ENCODE results near the gene GINS2.

Gene GINS2

DNA sequence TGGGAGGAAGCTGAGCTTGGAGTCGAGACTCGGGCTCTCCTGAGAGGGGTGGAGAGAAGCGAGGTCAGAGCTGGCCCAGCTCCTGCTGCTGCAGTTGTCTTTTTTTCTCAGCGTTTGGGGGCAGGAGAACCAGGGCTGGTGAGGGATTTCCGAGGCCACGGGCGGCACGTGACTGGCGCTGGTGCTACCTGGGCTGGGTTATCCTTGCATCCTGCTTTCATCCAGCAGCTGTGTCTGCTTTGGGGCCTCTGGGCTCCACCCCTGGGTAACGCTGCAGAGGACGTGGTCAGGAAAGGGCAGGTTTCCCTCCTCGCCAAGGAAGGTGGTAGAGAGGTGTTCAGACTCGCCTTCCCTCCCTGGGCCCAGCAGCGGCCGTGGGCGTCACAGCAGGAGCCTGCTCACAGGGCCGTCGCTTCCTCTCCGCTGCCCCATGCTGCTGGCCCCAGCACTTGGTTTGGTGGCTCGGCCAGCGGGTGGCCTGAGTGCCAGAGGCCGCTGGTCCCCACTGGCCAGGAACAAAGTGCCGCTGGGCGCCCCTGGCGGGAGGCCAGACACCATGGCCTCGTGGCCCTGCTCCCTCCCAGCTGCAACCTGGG, 53.1 kb downstream of the GINS2 start (continued):
- TF ChIP-seq PPARA (CRISPR knock-in tag; IDR thresholded peaks at IDR 0.05; ENCODE audit: borderline replicate concordance) = no peak
- TF ChIP-seq, protein P1, sequence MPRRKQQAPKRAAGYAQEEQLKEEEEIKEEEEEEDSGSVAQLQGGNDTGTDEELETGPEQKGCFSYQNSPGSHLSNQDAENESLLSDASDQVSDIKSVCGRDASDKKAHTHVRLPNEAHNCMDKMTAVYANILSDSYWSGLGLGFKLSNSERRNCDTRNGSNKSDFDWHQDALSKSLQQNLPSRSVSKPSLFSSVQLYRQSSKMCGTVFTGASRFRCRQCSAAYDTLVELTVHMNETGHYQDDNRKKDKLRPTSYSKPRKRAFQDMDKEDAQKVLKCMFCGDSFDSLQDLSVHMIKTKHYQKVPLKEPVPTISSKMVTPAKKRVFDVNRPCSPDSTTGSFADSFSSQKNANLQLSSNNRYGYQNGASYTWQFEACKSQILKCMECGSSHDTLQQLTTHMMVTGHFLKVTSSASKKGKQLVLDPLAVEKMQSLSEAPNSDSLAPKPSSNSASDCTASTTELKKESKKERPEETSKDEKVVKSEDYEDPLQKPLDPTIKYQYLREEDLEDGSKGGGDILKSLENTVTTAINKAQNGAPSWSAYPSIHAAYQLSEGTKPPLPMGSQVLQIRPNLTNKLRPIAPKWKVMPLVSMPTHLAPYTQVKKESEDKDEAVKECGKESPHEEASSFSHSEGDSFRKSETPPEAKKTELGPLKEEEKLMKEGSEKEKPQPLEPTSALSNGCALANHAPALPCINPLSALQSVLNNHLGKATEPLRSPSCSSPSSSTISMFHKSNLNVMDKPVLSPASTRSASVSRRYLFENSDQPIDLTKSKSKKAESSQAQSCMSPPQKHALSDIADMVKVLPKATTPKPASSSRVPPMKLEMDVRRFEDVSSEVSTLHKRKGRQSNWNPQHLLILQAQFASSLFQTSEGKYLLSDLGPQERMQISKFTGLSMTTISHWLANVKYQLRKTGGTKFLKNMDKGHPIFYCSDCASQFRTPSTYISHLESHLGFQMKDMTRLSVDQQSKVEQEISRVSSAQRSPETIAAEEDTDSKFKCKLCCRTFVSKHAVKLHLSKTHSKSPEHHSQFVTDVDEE (CRISPR knock-in tag; IDR thresholded peaks at IDR 0.05) = no peak

DNA sequence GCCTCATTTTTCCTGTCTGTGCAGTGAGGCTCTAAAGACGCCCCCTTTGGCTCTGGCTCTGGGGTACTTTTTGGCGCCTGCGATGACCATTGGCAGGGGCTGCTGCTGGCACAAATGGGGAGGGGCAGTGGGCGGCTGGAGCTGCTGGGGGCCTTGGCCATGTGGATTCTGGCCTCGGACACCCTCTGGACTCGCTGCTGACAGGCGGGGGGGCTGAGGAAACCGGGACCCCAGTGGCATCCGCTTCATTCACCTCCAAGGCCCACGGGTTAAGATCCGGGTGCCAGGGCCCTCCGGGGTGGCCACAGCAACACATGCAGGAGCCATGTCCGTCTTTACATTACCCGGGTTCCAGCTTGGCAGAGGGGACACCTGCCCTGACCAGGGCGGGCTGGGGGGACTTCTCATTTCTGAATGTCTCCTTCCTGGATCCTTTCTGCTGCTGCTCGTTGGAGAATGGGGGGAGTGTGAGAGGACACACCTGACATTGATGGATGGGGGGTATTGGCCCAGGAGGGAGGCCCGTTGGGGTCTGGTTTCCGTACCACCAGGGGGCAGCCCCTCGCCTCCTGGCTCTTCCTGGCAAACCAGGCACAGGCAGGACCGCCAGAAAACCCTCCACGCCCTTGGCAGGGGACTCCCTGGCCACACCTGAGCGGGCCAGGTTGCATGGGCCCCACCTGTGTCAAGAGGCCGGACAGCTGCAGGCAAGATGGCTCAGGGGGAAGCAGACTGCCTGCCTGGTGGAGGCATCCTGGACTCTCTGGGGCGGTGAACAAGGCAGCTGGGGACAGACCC, 53.8 kb downstream of the GINS2 start:
- no peak for ATAC-seq
- TF ChIP-seq CSDC2 (CRISPR knock-in tag; IDR thresholded peaks at IDR 0.05) (no peak), PPARA (CRISPR knock-in tag; IDR thresholded peaks at IDR 0.05; ENCODE audit: borderline replicate concordance) (no peak), TCF4 (CRISPR knock-in tag; IDR thresholded peaks at IDR 0.05; ENCODE audit: borderline replicate concordance) (no peak), ZNF8 (CRISPR knock-in tag; IDR thresholded peaks at IDR 0.05) (no peak), ZNF565 (CRISPR knock-in tag; conservative IDR thresholded peaks at IDR 0.05; ENCODE audit: low read depth) (no peak), BACH2 (CRISPR knock-in tag; IDR thresholded peaks at IDR 0.05; ENCODE audit: borderline replicate concordance) (no peak), ZNF70 (CRISPR knock-in tag; IDR thresholded peaks at IDR 0.05) (no peak), GLIS3 (CRISPR knock-in tag; IDR thresholded peaks at IDR 0.05) (no peak), SNAI2 (CRISPR knock-in tag; IDR thresholded peaks at IDR 0.05) (no peak), TOX (CRISPR knock-in tag; IDR thresholded peaks at IDR 0.05; ENCODE audit: borderline replicate concordance) (no peak), ESRRG (CRISPR knock-in tag; IDR thresholded peaks at IDR 0.05) (no peak), OSR1 (CRISPR knock-in tag; IDR thresholded peaks at IDR 0.05) (no peak), ZFP3 (CRISPR knock-in tag; IDR thresholded peaks at IDR 0.05) (no peak), RARB (CRISPR knock-in tag; IDR thresholded peaks at IDR 0.05) (no peak)
- TF ChIP-seq, protein P2, sequence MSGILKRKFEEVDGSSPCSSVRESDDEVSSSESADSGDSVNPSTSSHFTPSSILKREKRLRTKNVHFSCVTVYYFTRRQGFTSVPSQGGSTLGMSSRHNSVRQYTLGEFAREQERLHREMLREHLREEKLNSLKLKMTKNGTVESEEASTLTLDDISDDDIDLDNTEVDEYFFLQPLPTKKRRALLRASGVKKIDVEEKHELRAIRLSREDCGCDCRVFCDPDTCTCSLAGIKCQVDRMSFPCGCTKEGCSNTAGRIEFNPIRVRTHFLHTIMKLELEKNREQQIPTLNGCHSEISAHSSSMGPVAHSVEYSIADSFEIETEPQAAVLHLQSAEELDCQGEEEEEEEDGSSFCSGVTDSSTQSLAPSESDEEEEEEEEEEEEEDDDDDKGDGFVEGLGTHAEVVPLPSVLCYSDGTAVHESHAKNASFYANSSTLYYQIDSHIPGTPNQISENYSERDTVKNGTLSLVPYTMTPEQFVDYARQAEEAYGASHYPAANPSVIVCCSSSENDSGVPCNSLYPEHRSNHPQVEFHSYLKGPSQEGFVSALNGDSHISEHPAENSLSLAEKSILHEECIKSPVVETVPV (CRISPR knock-in tag; IDR thresholded peaks at IDR 0.05) = no peak
- TF ChIP-seq, protein P3, sequence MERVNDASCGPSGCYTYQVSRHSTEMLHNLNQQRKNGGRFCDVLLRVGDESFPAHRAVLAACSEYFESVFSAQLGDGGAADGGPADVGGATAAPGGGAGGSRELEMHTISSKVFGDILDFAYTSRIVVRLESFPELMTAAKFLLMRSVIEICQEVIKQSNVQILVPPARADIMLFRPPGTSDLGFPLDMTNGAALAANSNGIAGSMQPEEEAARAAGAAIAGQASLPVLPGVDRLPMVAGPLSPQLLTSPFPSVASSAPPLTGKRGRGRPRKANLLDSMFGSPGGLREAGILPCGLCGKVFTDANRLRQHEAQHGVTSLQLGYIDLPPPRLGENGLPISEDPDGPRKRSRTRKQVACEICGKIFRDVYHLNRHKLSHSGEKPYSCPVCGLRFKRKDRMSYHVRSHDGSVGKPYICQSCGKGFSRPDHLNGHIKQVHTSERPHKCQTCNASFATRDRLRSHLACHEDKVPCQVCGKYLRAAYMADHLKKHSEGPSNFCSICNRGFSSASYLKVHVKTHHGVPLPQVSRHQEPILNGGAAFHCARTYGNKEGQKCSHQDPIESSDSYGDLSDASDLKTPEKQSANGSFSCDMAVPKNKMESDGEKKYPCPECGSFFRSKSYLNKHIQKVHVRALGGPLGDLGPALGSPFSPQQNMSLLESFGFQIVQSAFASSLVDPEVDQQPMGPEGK (CRISPR knock-in tag; IDR thresholded peaks at IDR 0.05; ENCODE audit: borderline replicate concordance) = no peak
- TF ChIP-seq, protein P4, sequence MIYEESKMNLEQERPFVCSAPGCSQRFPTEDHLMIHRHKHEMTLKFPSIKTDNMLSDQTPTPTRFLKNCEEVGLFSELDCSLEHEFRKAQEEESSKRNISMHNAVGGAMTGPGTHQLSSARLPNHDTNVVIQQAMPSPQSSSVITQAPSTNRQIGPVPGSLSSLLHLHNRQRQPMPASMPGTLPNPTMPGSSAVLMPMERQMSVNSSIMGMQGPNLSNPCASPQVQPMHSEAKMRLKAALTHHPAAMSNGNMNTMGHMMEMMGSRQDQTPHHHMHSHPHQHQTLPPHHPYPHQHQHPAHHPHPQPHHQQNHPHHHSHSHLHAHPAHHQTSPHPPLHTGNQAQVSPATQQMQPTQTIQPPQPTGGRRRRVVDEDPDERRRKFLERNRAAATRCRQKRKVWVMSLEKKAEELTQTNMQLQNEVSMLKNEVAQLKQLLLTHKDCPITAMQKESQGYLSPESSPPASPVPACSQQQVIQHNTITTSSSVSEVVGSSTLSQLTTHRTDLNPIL (CRISPR knock-in tag; IDR thresholded peaks at IDR 0.05; ENCODE audit: low read depth) = no peak
- TF ChIP-seq, protein P1 (CRISPR knock-in tag; IDR thresholded peaks at IDR 0.05) = no peak

DNA sequence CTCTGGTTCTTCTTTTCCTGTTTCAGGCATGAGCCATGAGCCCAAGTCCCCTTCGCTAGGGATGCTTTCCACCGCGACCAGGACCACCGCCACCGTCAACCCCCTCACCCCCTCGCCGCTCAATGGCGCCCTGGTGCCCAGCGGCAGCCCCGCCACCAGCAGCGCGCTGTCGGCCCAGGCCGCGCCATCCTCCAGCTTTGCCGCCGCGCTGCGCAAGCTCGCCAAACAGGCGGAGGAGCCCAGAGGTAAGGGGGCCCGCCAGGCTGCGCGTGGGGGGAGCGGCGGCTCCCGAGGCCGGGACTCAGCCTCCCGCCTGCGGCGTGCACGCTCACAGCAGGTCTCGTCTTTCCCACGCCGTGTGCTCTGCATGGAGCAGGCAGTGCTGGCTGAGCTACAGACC, 54.9 kb downstream of the GINS2 start:
- no peak for ATAC-seq
- TF ChIP-seq, protein P4 (CRISPR knock-in tag; IDR thresholded peaks at IDR 0.05; ENCODE audit: low read depth) = no peak
- TF ChIP-seq, protein P1 (CRISPR knock-in tag; IDR thresholded peaks at IDR 0.05) = no peak
- no peak for TF ChIP-seq PPARA (CRISPR knock-in tag; IDR thresholded peaks at IDR 0.05; ENCODE audit: borderline replicate concordance)
- TF ChIP-seq ZC3H10 (CRISPR knock-in tag; IDR thresholded peaks at IDR 0.05) = no peak
- TF ChIP-seq ARNTL (CRISPR knock-in tag; IDR thresholded peaks at IDR 0.05; ENCODE audit: borderline replicate concordance, low read depth) = no peak
- no peak for TF ChIP-seq ZNF565 (CRISPR knock-in tag; conservative IDR thresholded peaks at IDR 0.05; ENCODE audit: low read depth)
